GM21390 (cell line): ENCODE measurements around the gene KCNQ1OT1.

ENCODE experiments used
- ATAC-seq: cut with Tn5 transposase; IDR thresholded peaks from one replicate; pipeline ENCODE4 v1.9.1; 2021; ENCODE audit not compliant: unreplicated experiment

The KCNQ1OT1 gene

GRCh38 chr11:2584812-2585565, 114.8 kb downstream of the KCNQ1OT1 start:
- no peak for ATAC-seq

GRCh38 chr11:2584434-2584811, 115.4 kb downstream of the KCNQ1OT1 start:
- ATAC-seq: no peak

GRCh38 chr11:2583605-2583958, 116.2 kb downstream of the KCNQ1OT1 start:
- ATAC-seq: no peak

GRCh38 chr11:2582946-2583604, 116.7 kb downstream of the KCNQ1OT1 start:
- ATAC-seq: no peak

GRCh38 chr11:2582351-2582945, 117.3 kb downstream of the KCNQ1OT1 start:
- no peak for ATAC-seq

GRCh38 chr11:2581931-2582350, 117.9 kb downstream of the KCNQ1OT1 start:
- ATAC-seq: no peak

- ATAC-seq: no peak
Measured at GRCh38 chr11:2581151-2581930, 118.5 kb downstream of the KCNQ1OT1 start.

- no peak for ATAC-seq
Measured at GRCh38 chr11:2580571-2581001, 119.2 kb downstream of the KCNQ1OT1 start.

GRCh38 chr11:2580061-2580421, 119.8 kb downstream of the KCNQ1OT1 start:
- no peak for ATAC-seq

- no peak for ATAC-seq
Measured at GRCh38 chr11:2579315-2580060, 120.3 kb downstream of the KCNQ1OT1 start.

- ATAC-seq: no peak
Measured at GRCh38 chr11:2578929-2579270, 120.9 kb downstream of the KCNQ1OT1 start.

- no peak for ATAC-seq
Measured at GRCh38 chr11:2577991-2578928, 121.5 kb downstream of the KCNQ1OT1 start.

GRCh38 chr11:2577031-2577990, 122.5 kb downstream of the KCNQ1OT1 start:
- no peak for ATAC-seq

- ATAC-seq: no peak
Measured at GRCh38 chr11:2576549-2576948, 123.2 kb downstream of the KCNQ1OT1 start.

GRCh38 chr11:2576111-2576510, 123.7 kb downstream of the KCNQ1OT1 start:
- no peak for ATAC-seq

- no peak for ATAC-seq
Measured at GRCh38 chr11:2575591-2576051, 124.2 kb downstream of the KCNQ1OT1 start.

GRCh38 chr11:2574553-2575535, 125.0 kb downstream of the KCNQ1OT1 start:
- no peak for ATAC-seq
